H1 (cell line): Measurements from ENCODE around the gene CIDEA. TPM values are rescaled to one million over a fixed set of nuclear protein-coding genes. Genes with fewer than 3 reads are reported as not detected.

Experiments used
- ASH2L ChIP-seq: fragments of 200-600, 300-600 bp; sonication (generic); IDR thresholded peaks from one replicate; pipeline ENCODE4 v1.7.1; 2017; ENCODE audit warnings: low read length
- CBX5 ChIP-seq: fragments of 300-800, 300-1000 bp; sonication (generic); IDR thresholded peaks from 2 replicates; pipeline ENCODE4 v1.7.1; 2016; ENCODE audit warnings: antibody characterized with exemption, low read length, low read depth
- CBX8 ChIP-seq: fragments of 300-800, 300-1000 bp; sonication (generic); IDR thresholded peaks from 2 replicates; pipeline ENCODE4 v1.7.1; 2016; ENCODE audit warnings: low read depth, low read length, borderline replicate concordance
- CHD1 ChIP-seq: IDR thresholded peaks from 2 replicates; pipeline ENCODE4 v1.6.1; 2012; ENCODE audit warnings: low read depth, low read length, improper control_type of control experiment
- EZH2 ChIP-seq: fragments of 200-600 bp; sonication (generic); IDR thresholded peaks from 2 replicates; pipeline ENCODE4 v1.7.1; 2012; ENCODE audit warnings: low read depth, mild to moderate bottlenecking, moderate library complexity, low read length, inconsistent platforms; ENCODE audit not compliant: severe bottlenecking
- GABPA ChIP-seq: IDR thresholded peaks from 2 replicates; pipeline ENCODE4 v1.6.1; 2011; ENCODE audit warnings: mild to moderate bottlenecking, low read length, moderate library complexity, borderline replicate concordance; ENCODE audit not compliant: insufficient read depth
- NANOG ChIP-seq: IDR thresholded peaks from 2 replicates; pipeline ENCODE4 v1.6.1; 2011; ENCODE audit warnings: low read length, low read depth, mild to moderate bottlenecking, inconsistent platforms; ENCODE audit not compliant: insufficient read depth, poor library complexity, severe bottlenecking
- POLR2AphosphoS5 ChIP-seq: IDR thresholded peaks from 2 replicates; pipeline ENCODE4 v1.6.1; 2011; ENCODE audit warnings: low read depth, low read length
- polyA plus RNA-seq, 7 experiments: library from polyadenylated mRNA; depleted of rRNA in 3 of 7; stranded (reverse) in 5 of 7; unstranded in 2 of 7; fragments of >200 nt in 5 of 7; fragments of 200-250 nt in 2 of 7; gene quantifications; 1 replicate in 5 of 7; 2 replicates in 1 of 7; 4 replicates in 1 of 7; pipeline versions ENCODE4 v1.2.1 to v1.2.3, GENCODE V29; 2011 to 2013; ENCODE audit warnings: missing spikeins in 2 of 7, mixed read lengths in 2 of 7
- total RNA-seq: library from RNA; stranded (reverse); fragmentation: NEBNext Ultra II Directional; extraction: Animal tissue kit (Norgen Biotek cat#: 25700); gene quantifications from 2 replicates; pipeline ENCODE4 v1.2.1, GENCODE V29; 2021

CIDEA gene
- total and polyA plus RNA-seq, 2 of the 8 experiments (the other 6 are each of a cell fraction or from before 2014, with no cell fraction given) = not detected

DNA sequence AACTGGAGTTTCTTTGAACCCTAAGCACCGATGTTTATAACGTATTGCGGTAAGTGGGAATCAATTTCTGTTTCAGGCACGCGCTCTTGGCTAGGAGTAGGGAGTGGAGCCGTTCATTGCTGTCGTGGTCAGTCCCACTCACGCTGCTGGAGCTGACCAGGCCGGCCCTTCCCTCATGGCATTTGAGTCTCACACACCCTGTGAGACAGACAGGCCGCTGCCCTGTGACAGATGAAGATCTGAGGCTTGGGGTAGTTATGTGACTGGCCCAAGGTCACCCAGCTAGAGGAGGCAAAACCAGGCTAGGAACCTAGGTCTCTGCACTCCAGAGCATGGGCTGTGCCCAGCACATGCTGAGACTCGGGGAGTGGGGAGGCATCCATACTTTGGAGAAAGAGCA lies 2.9 kb upstream of the CIDEA start (continued):
- TF ChIP-seq NANOG (no peak), CHD1 (no peak), ASH2L (no peak), CBX8 (no peak), EZH2 (no peak), GABPA (no peak), CBX5 (no peak), POLR2AphosphoS5 (no peak)
